Body of pancreas (tissue), 4 donors: ENCODE measurements around the gene GSK3B.

ENCODE experiments used
- POLR2A ChIP-seq, 3 donors: fragments of 450-650 bp; IDR thresholded peaks; one replicate each; pipeline ENCODE4 v1.6.1; 2016; ENCODE audit warnings: antibody characterized with exemption in 3 of 3, mild to moderate bottlenecking in 2 of 3
- TF ChIP-seq, protein P1 (sequence below), 7 experiments: fragments of 450-650 bp in 4 of 7; fragments of 200-600 bp in 3 of 7; sonication (generic) in 3 of 7; IDR thresholded peaks; one replicate each; pipeline ENCODE4 v1.5.1; 2016 to 2019; ENCODE audit warnings: antibody characterized with exemption in 7 of 7

DNA sequence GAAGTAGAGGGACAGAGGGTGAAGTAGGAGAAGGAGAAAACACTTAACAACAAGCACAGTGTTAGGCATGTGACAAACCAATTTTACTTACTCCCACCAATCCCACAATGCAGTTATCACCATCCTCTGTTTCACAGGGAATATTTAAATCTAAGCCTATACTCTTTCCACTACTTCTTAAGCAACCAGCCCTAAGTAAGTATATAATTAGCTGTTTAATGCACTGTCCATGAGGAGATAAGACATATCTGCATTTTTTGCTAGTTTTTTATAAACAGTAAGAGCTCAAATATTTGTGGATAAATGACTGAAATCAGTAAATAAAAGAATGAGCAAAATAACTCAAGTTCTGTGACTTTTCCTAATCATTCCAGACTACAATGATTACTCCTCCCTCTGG lies 62.7 kb downstream of the GSK3B start:
- TF ChIP-seq POLR2A (IDR thresholded peaks at IDR 0.05) = no peak
- TF ChIP-seq, protein P1, sequence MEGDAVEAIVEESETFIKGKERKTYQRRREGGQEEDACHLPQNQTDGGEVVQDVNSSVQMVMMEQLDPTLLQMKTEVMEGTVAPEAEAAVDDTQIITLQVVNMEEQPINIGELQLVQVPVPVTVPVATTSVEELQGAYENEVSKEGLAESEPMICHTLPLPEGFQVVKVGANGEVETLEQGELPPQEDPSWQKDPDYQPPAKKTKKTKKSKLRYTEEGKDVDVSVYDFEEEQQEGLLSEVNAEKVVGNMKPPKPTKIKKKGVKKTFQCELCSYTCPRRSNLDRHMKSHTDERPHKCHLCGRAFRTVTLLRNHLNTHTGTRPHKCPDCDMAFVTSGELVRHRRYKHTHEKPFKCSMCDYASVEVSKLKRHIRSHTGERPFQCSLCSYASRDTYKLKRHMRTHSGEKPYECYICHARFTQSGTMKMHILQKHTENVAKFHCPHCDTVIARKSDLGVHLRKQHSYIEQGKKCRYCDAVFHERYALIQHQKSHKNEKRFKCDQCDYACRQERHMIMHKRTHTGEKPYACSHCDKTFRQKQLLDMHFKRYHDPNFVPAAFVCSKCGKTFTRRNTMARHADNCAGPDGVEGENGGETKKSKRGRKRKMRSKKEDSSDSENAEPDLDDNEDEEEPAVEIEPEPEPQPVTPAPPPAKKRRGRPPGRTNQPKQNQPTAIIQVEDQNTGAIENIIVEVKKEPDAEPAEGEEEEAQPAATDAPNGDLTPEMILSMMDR (IDR thresholded peaks at IDR 0.05) = no peak
